GM21447 (cell line): Measurements from ENCODE around the gene GPC6.
"Not testable (repeated sequence)": the region's sequence is repeated elsewhere in the genome, so short reads cannot be mapped to it uniquely, and the experiment has no call there.

Experiments used
- ATAC-seq: cut with Tn5 transposase; IDR thresholded peaks from one replicate; pipeline ENCODE4 v1.9.1; 2021; ENCODE audit not compliant: unreplicated experiment

The GPC6 gene

GRCh38 chr13:94188201-94188854 lies 961.7 kb downstream of the GPC6 start:
- no peak for ATAC-seq

GRCh38 chr13:94192431-94192975 lies 965.9 kb downstream of the GPC6 start:
- no peak for ATAC-seq

- no peak for ATAC-seq
Observed at GRCh38 chr13:94195715-94196114, 969.1 kb downstream of the GPC6 start.

- ATAC-seq: no peak
Observed at GRCh38 chr13:94196413-94196812, 969.8 kb downstream of the GPC6 start.

GRCh38 chr13:94198681-94199080 lies 972.1 kb downstream of the GPC6 start:
- no peak for ATAC-seq

- no peak for ATAC-seq
Observed at GRCh38 chr13:94199135-94199534, 972.5 kb downstream of the GPC6 start.

GRCh38 chr13:94201022-94201421 lies 974.4 kb downstream of the GPC6 start:
- ATAC-seq: no peak

GRCh38 chr13:94204163-94204562 lies 977.6 kb downstream of the GPC6 start:
- no peak for ATAC-seq

- ATAC-seq: no peak
Observed at GRCh38 chr13:94204946-94205345, 978.3 kb downstream of the GPC6 start.

GRCh38 chr13:94205896-94206295 lies 979.3 kb downstream of the GPC6 start:
- ATAC-seq: no peak

GRCh38 chr13:94209117-94209516 lies 982.5 kb downstream of the GPC6 start:
- ATAC-seq: no peak

GRCh38 chr13:94209913-94210312 lies 983.3 kb downstream of the GPC6 start:
- not testable (repeated sequence) for ATAC-seq

GRCh38 chr13:94210816-94211215 lies 984.2 kb downstream of the GPC6 start:
- no peak for ATAC-seq

GRCh38 chr13:94212196-94212595 lies 985.6 kb downstream of the GPC6 start:
- no peak for ATAC-seq

- no peak for ATAC-seq
Observed at GRCh38 chr13:94214121-94214520, 987.5 kb downstream of the GPC6 start.

GRCh38 chr13:94214975-94215374 lies 988.4 kb downstream of the GPC6 start:
- ATAC-seq: no peak

GRCh38 chr13:94216476-94216875 lies 989.9 kb downstream of the GPC6 start:
- ATAC-seq: no peak

- no peak for ATAC-seq
Observed at GRCh38 chr13:94217370-94217769, 990.8 kb downstream of the GPC6 start.

GRCh38 chr13:94218537-94218936 lies 991.9 kb downstream of the GPC6 start:
- no peak for ATAC-seq

GRCh38 chr13:94218951-94219350 lies 992.3 kb downstream of the GPC6 start:
- ATAC-seq: no peak

GRCh38 chr13:94224670-94225069 lies 998.1 kb downstream of the GPC6 start:
- ATAC-seq: no peak

GRCh38 chr13:94227255-94227879 lies 1000.8 kb downstream of the GPC6 start:
- no peak for ATAC-seq

GRCh38 chr13:94228763-94229162 lies 1002.2 kb downstream of the GPC6 start:
- no peak for ATAC-seq
